Panc1 (cell line): ENCODE data around the gene CDK11B. TPM values are rescaled to one million over a fixed set of nuclear protein-coding genes. Genes with fewer than 3 reads are reported as not detected.

ENCODE experiments used
- ATAC-seq: fragments of 200-7000 bp; cut with Tn5 transposase; 2 replicates; pipeline ENCODE4 v1.9.1; 2020; ENCODE audit warnings: mild to moderate bottlenecking, moderate library complexity
- BruUV-seq: library from RNA; stranded (reverse); fragments of 400-500 nt; replicated peaks from 2 replicates; lab custom pipeline; 2021; lab: Mats Ljungman, UMichigan
- CTCF ChIA-PET: fragments of 300-600 bp; sonication (Branson Sonifier 250); formaldehyde crosslinking; loops from one replicate; lab custom pipeline; 2022; ENCODE audit warnings: antibody characterized with exemption; lab: Charles Lee
- POLR2A ChIA-PET: fragments of 300-600 bp; sonication (Branson Sonifier 250); formaldehyde crosslinking; loops from one replicate; lab custom pipeline; 2022; ENCODE audit warnings: antibody characterized with exemption; lab: Charles Lee
- DNase-seq: peaks from one replicate; pipeline ENCODE4 v3.0.0-alpha.2; 2010; ENCODE audit warnings: low read depth, low spot score
- H3K27ac ChIP-seq: 2 replicates; pipeline ENCODE4 v1.5.1; 2011; ENCODE audit warnings: mild to moderate bottlenecking, low read length, inconsistent platforms
- H3K27me3 ChIP-seq: fragments of 200-500 bp; sonication (Bioruptor generic); 2 replicates; pipeline ENCODE4 v1.6.0; 2014; ENCODE audit warnings: low read length, inconsistent platforms; ENCODE audit not compliant: control insufficient read depth, insufficient read depth
- H3K36me3 ChIP-seq: fragments of 200-500 bp; sonication (Bioruptor generic); 2 replicates; pipeline ENCODE4 v1.5.1; 2014; ENCODE audit warnings: inconsistent platforms, mild to moderate bottlenecking, low read length, moderate library complexity; ENCODE audit not compliant: control insufficient read depth, insufficient read depth
- H3K4me1 ChIP-seq: 2 replicates; pipeline ENCODE4 v1.5.1; 2011; ENCODE audit warnings: inconsistent platforms, mild to moderate bottlenecking, low read length, moderate library complexity; ENCODE audit not compliant: control insufficient read depth, insufficient read depth
- H3K4me3 ChIP-seq, 2 experiments: 2 replicates each; pipeline ENCODE4 v1.5.1; 2011 to 2012; ENCODE audit warnings: low read depth in 2 of 2, low read length in 2 of 2, mild to moderate bottlenecking in 2 of 2, inconsistent platforms in 1 of 2, moderate library complexity in 1 of 2
- H3K9me3 ChIP-seq: fragments of 200-500 bp; sonication (Bioruptor generic); 2 replicates; pipeline ENCODE4 v1.5.1; 2014; ENCODE audit warnings: low read depth, mild to moderate bottlenecking, inconsistent platforms, low read length, moderate library complexity; ENCODE audit not compliant: control insufficient read depth, insufficient read depth
- CTCF ChIP-seq: fragments of 450-650 bp; IDR thresholded peaks from 2 replicates; pipeline ENCODE4 v1.5.1; 2017; ENCODE audit warnings: mild to moderate bottlenecking
- POLR2AphosphoS5 ChIP-seq: IDR thresholded peaks from 2 replicates; pipeline ENCODE4 v1.6.1; 2012; ENCODE audit warnings: mild to moderate bottlenecking, low read depth, low read length, moderate library complexity
- REST ChIP-seq, 2 experiments: IDR thresholded peaks; 2 replicates each; pipeline ENCODE4 v1.6.1; 2011 to 2012; ENCODE audit warnings: low read depth in 2 of 2, control low read depth in 1 of 2, low read length in 1 of 2, mild to moderate bottlenecking in 1 of 2, moderate library complexity in 1 of 2; ENCODE audit not compliant: insufficient read depth in 1 of 2
- SIN3A ChIP-seq: IDR thresholded peaks from 2 replicates; pipeline ENCODE4 v1.6.1; 2012; ENCODE audit warnings: low read depth, mild to moderate bottlenecking, low read length, moderate library complexity, borderline replicate concordance; ENCODE audit not compliant: insufficient read depth
- TCF7L2 ChIP-seq: IDR thresholded peaks from 2 replicates; pipeline ENCODE4 v1.6.1; 2011; ENCODE audit warnings: mild to moderate bottlenecking, low read depth, low read length, inconsistent platforms
- in situ Hi-C: cut with HindIII; loops from 2 replicates; pipeline ENCODE4 v1.10.0; 2016; ENCODE audit warnings: low sequenced_read_pairs, low pct_unique_long_range_greater_than_20kb
- intact Hi-C: fragments of 100-400 bp; cut with micrococcal nuclease; formaldehyde crosslinking; loops from one replicate; pipeline ENCODE4 v1.10.0; 2022; ENCODE audit not compliant: unreplicated experiment
- total RNA-seq: library from RNA; stranded (reverse); gene quantifications from one replicate; pipeline ENCODE4 v1.2.1, GENCODE V29; 2021; ENCODE audit not compliant: unreplicated experiment

The CDK11B gene
- total RNA-seq, 1 experiment from 2014 or later = 36.5 TPM

- Histone ChIP-seq H3K36me3 (no peaks in the 10 kb centered on the region), H3K27me3 (no peaks in the 10 kb centered on the region), H3K4me3 (no peak overlapping the region), H3K9me3 (no peaks in the 10 kb centered on the region), H3K27ac (no peak overlapping the region), H3K4me1 (peaks cover 10% of the 10 kb centered on the region; the same call in 1 of the 2 replicates)
- intact Hi-C loops = no loop called here
- POLR2A ChIA-PET = no interaction called here
- TF ChIP-seq REST (IDR thresholded peaks at IDR 0.05; ENCODE audit: insufficient read depth in 1 of 2, low read depth in 2 of 2, low read length in 1 of 2) (no peak), CTCF (peak; percentile 71; the same call in 1 of the 2 replicates)
- CTCF ChIA-PET = no interaction called here
- BruUV-seq = no TSS peak
- DNase-seq (no peak), ATAC-seq (no peak)
- in situ Hi-C loops = no loop called here
These were observed 38.9 kb downstream of the CDK11B start for GRCh38 chr1:1619917-1620361.

- BruUV-seq = no TSS peak
These were observed 40.3 kb downstream of the CDK11B start for GRCh38 chr1:1618396-1619068.

More at GRCh38 chr1:1618396-1619068, 40.3 kb downstream of the CDK11B start:
- ATAC-seq (no peak), DNase-seq (no peak)
- Histone ChIP-seq H3K27me3 (no peaks in the 10 kb centered on the region), H3K4me1 (peaks cover 18% of the 10 kb centered on the region), H3K36me3 (no peaks in the 10 kb centered on the region), H3K4me3 (no peak overlapping the region), H3K27ac (no peak overlapping the region), H3K9me3 (no peaks in the 10 kb centered on the region)
- ChIA-PET CTCF (interaction anchor here (0.6 kb wide), 1 partner anchor 33 kb away, joined by 3 read pairs; no protein-coding TSS in a partner anchor), POLR2A (no interaction called here)
- TF ChIP-seq REST (IDR thresholded peaks at IDR 0.05; ENCODE audit: insufficient read depth in 1 of 2, low read depth in 2 of 2, low read length in 1 of 2) = no peak
- TF ChIP-seq POLR2AphosphoS5 = no peak
- no peak for TF ChIP-seq CTCF
- no peak for TF ChIP-seq SIN3A
- TF ChIP-seq TCF7L2 = no peak
- intact Hi-C loops = no loop called here
- in situ Hi-C loops = no loop called here
